Colonic mucosa (tissue), 4 donors: ENCODE data around the gene COL13A1. TPM values are rescaled to one million over a fixed set of nuclear protein-coding genes. Genes with fewer than 3 reads are reported as not detected.

ENCODE experiments used
- DNase-seq: peaks from one replicate; pipeline ENCODE4 v3.0.0-alpha.2; 2020
- H3K27ac ChIP-seq: fragments of 200-600 bp; one replicate; pipeline ENCODE4 v1.8.0; 2021
- H3K27me3 ChIP-seq: fragments of 200-600 bp; one replicate; pipeline ENCODE4 v1.8.0; 2021
- H3K36me3 ChIP-seq: fragments of 200-600 bp; one replicate; pipeline ENCODE4 v1.8.0; 2021
- H3K4me1 ChIP-seq: fragments of 200-600 bp; one replicate; pipeline ENCODE4 v1.8.0; 2021; ENCODE audit warnings: mild to moderate bottlenecking
- H3K4me3 ChIP-seq: fragments of 200-600 bp; one replicate; pipeline ENCODE4 v1.8.0; 2021
- H3K9ac ChIP-seq, 2 donors: one replicate each; pipeline ENCODE4 v1.7.0; 2013; ENCODE audit warnings: control low read depth in 2 of 2, low read depth in 2 of 2, low read length in 2 of 2
- H3K9me3 ChIP-seq: fragments of 200-600 bp; one replicate; pipeline ENCODE4 v1.8.0; 2021
- CTCF ChIP-seq: fragments of 200-600 bp; IDR thresholded peaks from one replicate; pipeline ENCODE4 v1.8.0; 2022; ENCODE audit warnings: antibody characterized with exemption, mild to moderate bottlenecking
- intact Hi-C: fragments of 100-400 bp; cut with DNase I; formaldehyde crosslinking; loops from one replicate; pipeline ENCODE4 v1.14.1; 2022
- total RNA-seq, 2 donors: library from RNA; stranded (reverse); fragmentation: NEBNext Ultra II Directional in 1 of 2; extraction: Animal tissue kit (Norgen Biotek cat#: 25700) in 1 of 2; gene quantifications; one replicate each; pipeline ENCODE4 v1.2.1, GENCODE V29; 2021
- donor health status: healthy.
- donor health status: DM: no; HTN: no; CAD: no.
- donor health status: DM: no; HTN: no; CAD: no.

COL13A1 gene
- total RNA-seq, 2 donors from 2014 or later = 1.0 to 1.1 TPM

GRCh38 chr10:69884686-69885085, 83.0 kb downstream of the COL13A1 start:
- Histone ChIP-seq H3K27ac (no peak overlapping the region), H3K27me3 (no peaks in the 10 kb centered on the region), H3K4me1 (no peaks in the 10 kb centered on the region), H3K36me3 (no peaks in the 10 kb centered on the region), H3K4me3 (no peak overlapping the region), H3K9me3 (no peaks in the 10 kb centered on the region), H3K9ac (no peak overlapping the region)
- DNase-seq = no peak
- no peak for TF ChIP-seq CTCF
- intact Hi-C loops = no loop called here

GRCh38 chr10:69885379-69886013, 83.8 kb downstream of the COL13A1 start:
- Histone ChIP-seq H3K4me1 (no peaks in the 10 kb centered on the region), H3K4me3 (no peak overlapping the region), H3K36me3 (no peaks in the 10 kb centered on the region), H3K9me3 (no peaks in the 10 kb centered on the region), H3K9ac (no peak overlapping the region), H3K27me3 (no peaks in the 10 kb centered on the region), H3K27ac (no peak overlapping the region)
- TF ChIP-seq CTCF = peak; percentile 48
- DNase-seq = no peak
- intact Hi-C loops = no loop called here

GRCh38 chr10:69888882-69889584, 87.3 kb downstream of the COL13A1 start:
- H3K27ac ChIP-seq = no peak overlapping the region
- no peak for TF ChIP-seq CTCF
- H3K9ac ChIP-seq = no peak overlapping the region
- H3K9me3 ChIP-seq = no peaks in the 10 kb centered on the region
- H3K36me3 ChIP-seq = no peaks in the 10 kb centered on the region
- H3K27me3 ChIP-seq = no peaks in the 10 kb centered on the region
- intact Hi-C loops = no loop called here
- H3K4me3 ChIP-seq = no peak overlapping the region
- no peaks in the 10 kb centered on the region for H3K4me1 ChIP-seq
- no peak for DNase-seq

- H3K27ac ChIP-seq = peak overlapping the region; percentile 60
- H3K9ac ChIP-seq = peak overlapping the region in 1 of 2 donors; percentile 48
- no peaks in the 10 kb centered on the region for H3K4me1 ChIP-seq
- no peak overlapping the region for H3K4me3 ChIP-seq
- no peak for TF ChIP-seq CTCF
- H3K36me3 ChIP-seq = no peaks in the 10 kb centered on the region
- intact Hi-C loops = no loop called here
- DNase-seq = peak; percentile 59
- H3K9me3 ChIP-seq = no peaks in the 10 kb centered on the region
- H3K27me3 ChIP-seq = no peaks in the 10 kb centered on the region
Observed at GRCh38 chr10:69890065-69890847, 88.5 kb downstream of the COL13A1 start.

- H3K27ac ChIP-seq = peak overlapping the region; percentile 60
- DNase-seq = peak; percentile 89
Observed at GRCh38 chr10:69891057-69891617, 89.4 kb downstream of the COL13A1 start.

More at GRCh38 chr10:69891057-69891617, 89.4 kb downstream of the COL13A1 start:
- H3K9me3 ChIP-seq = no peaks in the 10 kb centered on the region
- H3K27me3 ChIP-seq = no peaks in the 10 kb centered on the region
- H3K36me3 ChIP-seq = no peaks in the 10 kb centered on the region
- H3K9ac ChIP-seq = peak overlapping the region in 1 of 2 donors; percentile 48
- no peaks in the 10 kb centered on the region for H3K4me1 ChIP-seq
- H3K4me3 ChIP-seq = no peak overlapping the region
- no peak for TF ChIP-seq CTCF
- intact Hi-C loops = no loop called here
